GM13977 (cell line): ENCODE results near the gene SGK1.

Experiments used
- DNase-seq: peaks from one replicate; pipeline ENCODE4 v3.0.0; 2012; ENCODE audit warnings: low spot score
- in situ Hi-C: fragments of 300-500 bp; cut with MboI; formaldehyde crosslinking; loops from one replicate; pipeline ENCODE4 v1.12.0; 2022; ENCODE audit warnings: low sequenced_read_pairs, low pct_unique_long_range_greater_than_20kb, mixed read lengths, inconsistent platforms; ENCODE audit not compliant: unreplicated experiment
- TF ChIP-seq, protein P1 (sequence below): IDR thresholded peaks from 2 replicates; pipeline ENCODE4 v1.5.1; 2012; ENCODE audit warnings: mild to moderate bottlenecking, control low read depth; ENCODE audit not compliant: insufficient read depth; ENCODE audit errors: extremely low read depth, missing control alignments

SGK1 gene

DNA sequence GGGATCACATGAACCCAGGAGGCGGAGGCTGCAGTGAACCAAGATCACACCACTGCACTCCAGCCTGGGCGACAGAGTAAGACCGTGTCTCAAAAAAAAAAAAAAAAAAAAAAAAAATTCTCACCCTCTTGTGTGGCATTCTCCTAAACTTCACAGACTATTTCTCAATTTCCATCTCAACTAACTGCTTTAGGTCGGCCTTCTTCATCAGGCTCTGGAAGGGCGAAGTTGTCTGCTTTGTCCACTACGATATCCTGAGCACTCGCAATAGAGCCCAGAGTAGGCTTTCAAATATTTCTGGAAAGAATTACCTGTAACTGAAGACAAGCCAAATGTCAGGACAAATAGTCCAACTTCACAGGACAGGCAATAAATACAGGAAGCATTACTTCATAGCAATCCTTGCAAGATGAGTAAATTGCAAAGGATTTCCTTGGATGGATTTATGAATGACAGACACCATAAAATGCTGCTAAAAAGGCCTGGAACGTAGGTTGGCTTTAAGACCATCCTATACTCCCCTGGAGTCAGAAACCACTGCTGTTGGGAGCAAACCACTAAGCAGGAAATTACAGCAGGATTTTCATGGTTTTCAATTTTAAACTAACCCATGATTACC, 149.2 kb downstream of the SGK1 start:
- in situ Hi-C loops, result loop anchor here (25.0 kb wide), 2 partner anchors 719 to 1269 kb away; no protein-coding TSS in a partner anchor
- TF ChIP-seq, protein P1, sequence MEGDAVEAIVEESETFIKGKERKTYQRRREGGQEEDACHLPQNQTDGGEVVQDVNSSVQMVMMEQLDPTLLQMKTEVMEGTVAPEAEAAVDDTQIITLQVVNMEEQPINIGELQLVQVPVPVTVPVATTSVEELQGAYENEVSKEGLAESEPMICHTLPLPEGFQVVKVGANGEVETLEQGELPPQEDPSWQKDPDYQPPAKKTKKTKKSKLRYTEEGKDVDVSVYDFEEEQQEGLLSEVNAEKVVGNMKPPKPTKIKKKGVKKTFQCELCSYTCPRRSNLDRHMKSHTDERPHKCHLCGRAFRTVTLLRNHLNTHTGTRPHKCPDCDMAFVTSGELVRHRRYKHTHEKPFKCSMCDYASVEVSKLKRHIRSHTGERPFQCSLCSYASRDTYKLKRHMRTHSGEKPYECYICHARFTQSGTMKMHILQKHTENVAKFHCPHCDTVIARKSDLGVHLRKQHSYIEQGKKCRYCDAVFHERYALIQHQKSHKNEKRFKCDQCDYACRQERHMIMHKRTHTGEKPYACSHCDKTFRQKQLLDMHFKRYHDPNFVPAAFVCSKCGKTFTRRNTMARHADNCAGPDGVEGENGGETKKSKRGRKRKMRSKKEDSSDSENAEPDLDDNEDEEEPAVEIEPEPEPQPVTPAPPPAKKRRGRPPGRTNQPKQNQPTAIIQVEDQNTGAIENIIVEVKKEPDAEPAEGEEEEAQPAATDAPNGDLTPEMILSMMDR, result no peak

DNA sequence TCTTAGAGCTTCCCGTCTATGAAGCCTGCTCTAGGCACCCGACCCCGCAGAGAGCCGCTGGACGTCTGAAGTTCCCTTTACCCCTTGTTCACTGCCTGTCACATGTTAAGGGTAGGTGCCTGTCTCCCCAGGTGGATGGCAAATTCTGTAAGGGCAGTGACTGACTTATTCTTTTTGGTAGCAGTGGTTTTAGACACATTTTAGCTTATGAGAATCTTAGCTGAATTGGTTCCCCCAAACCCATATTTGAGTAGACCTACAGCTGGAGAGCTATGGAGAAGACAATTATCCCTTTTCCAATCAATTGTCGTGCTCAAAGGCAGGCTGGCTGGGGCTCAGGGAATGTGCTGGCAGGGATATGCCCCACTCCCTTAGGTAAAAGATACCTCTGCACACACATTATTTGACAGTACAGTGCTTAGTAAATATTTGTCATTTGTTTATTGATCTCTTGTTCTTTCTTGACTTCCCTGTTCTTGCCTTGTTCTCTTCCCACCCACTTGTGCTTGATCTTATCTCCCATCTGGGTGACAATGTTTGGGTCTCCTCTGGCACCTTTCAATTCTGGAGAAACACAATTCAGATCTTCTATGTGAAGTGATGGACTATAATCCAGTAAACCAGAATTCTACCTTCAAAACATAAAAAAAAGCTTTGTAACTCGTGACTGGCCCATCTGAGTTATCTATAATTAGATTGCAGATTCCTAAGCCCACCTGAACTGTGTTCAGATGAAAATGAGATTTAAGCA, 151.2 kb downstream of the SGK1 start:
- in situ Hi-C loops, result loop anchor here (25.0 kb wide), 2 partner anchors 721 to 1271 kb away; no protein-coding TSS in a partner anchor
- TF ChIP-seq, protein P1, result no peak
- no peak for DNase-seq

More for the DNA sequence above, 149.2 kb downstream of the SGK1 start:
- DNase-seq, result no peak

DNA sequence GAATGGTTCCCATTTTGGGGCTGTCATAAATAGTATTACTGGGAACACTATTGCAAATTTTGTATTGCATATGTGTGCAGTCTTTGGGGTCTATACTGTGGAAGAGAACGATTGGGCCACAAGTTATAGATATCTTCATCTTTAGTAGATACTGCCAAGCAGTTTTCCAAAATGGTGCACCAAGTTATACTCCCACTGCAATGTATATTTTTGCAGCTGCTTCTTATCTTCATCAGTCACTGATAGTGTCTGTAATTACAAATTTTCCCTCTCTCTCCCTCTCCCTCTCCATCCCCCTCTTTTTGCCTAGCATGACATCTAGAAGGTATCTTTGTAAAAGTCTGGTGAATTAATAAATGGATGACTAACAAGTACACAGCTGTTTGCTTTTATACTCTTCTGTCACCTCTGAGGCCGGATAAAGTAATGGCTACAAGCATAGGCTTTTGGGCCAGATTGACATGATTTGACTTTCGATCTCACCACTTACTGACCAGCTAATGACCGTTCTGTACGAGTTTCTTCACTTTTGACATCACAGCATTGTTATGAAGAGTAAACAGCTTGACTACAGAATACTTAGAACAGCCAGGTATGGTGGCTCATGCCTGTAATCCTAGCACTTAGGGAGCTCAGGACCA, 152.2 kb downstream of the SGK1 start:
- TF ChIP-seq, protein P1, result no peak
- in situ Hi-C loops, result loop anchor here (25.0 kb wide), 2 partner anchors 722 to 1272 kb away; no protein-coding TSS in a partner anchor
- DNase-seq, result no peak

DNA sequence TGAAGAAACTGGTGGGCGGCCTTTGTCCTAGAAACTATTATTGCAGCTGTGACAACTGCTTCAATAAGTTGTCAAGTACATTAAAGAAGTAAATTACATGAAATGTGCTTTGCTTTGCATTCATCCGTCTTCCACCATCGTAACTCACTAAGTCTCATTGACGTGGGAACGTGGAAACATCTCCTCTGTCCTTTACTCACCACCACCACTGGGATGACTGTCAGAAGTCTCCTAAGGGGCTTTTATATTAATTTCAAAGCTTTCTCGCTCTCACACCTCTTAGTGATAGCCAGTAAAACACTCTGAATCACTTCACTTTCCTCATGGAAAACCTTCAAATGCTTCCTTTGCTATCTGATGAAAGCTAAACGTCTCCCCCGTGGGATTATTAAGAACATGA, 153.6 kb downstream of the SGK1 start:
- TF ChIP-seq, protein P1, result no peak
- in situ Hi-C loops, result loop anchor here (25.0 kb wide), 2 partner anchors 723 to 1273 kb away; no protein-coding TSS in a partner anchor
- no peak for DNase-seq

DNA sequence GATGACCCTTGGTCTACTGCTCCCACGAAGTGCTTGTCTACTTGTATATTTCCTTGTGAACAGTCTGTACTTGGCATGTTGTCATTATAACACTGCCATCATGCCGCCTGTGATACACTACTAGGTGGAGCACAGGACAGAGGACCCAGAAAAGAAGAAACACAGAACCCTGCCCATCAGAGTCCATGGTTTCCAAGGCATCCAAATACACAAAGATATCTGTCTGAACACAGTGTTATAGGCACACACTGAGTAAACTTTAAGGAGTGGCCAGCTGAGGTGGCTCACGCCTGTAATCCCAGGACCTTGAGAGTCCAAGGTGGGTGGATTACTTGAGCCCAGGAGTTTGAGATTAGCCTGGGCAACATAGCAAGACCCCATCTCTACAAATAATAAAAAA, 155.0 kb downstream of the SGK1 start:
- no peak for DNase-seq
- TF ChIP-seq, protein P1, result no peak
- in situ Hi-C loops, result loop anchor here (25.0 kb wide), 2 partner anchors 724 to 1274 kb away; no protein-coding TSS in a partner anchor

DNA sequence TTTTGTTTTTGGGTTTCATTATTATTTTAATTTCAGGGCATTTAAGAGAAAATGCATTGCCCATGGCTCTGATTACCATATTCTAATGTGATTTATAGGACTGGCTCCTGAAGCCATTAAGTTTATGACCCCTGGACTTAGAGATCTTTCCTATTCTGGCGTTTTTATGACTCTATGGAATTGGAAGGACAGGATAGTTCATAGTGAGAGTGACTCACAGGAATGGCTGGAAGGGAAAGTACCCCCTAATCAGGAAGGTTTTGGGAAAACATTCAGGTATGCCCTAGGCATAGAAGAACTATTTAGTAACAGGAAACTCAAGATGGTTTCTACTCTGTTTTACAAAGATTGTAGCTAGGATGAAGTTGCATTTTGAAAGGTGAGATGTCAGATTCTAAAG, 156.9 kb downstream of the SGK1 start:
- in situ Hi-C loops, result loop anchor here (25.0 kb wide), 2 partner anchors 726 to 1276 kb away; no protein-coding TSS in a partner anchor
- TF ChIP-seq, protein P1, result no peak
- DNase-seq, result no peak
